GM23338 (cell line): Measurements from ENCODE around the gene TTC16. TPM values are rescaled to one million over a fixed set of nuclear protein-coding genes. Genes with fewer than 3 reads are reported as not detected.

Source experiments
- ATAC-seq: fragments of 200-7000 bp; cut with Tn5 transposase; 3 replicates; pipeline ENCODE4 v1.9.1; 2020
- DNase-seq: peaks from one replicate; pipeline ENCODE4 v3.0.0-alpha.2; 2015; ENCODE audit warnings: low spot score
- H2AFZ ChIP-seq: fragments of 200-600 bp; sonication (generic); 2 replicates; pipeline ENCODE4 v1.8.0; 2016; ENCODE audit warnings: antibody characterized with exemption, mild to moderate bottlenecking, moderate library complexity
- H3F3A ChIP-seq: fragments of 200-600 bp; sonication (generic); replicated peaks from 2 replicates; pipeline ENCODE4 v1.8.0; 2017; ENCODE audit warnings: antibody characterized with exemption, mixed run types, low read depth
- H3K27ac ChIP-seq: fragments of 200-600 bp; sonication (generic); 2 replicates; pipeline ENCODE4 v1.6.1; 2016; ENCODE audit warnings: low read depth
- H3K27me3 ChIP-seq: fragments of 200-600 bp; sonication (generic); 2 replicates; pipeline ENCODE4 v1.8.0; 2016; ENCODE audit warnings: mild to moderate bottlenecking, mixed run types, moderate library complexity; ENCODE audit not compliant: insufficient read depth
- H3K36me3 ChIP-seq: fragments of 200-600 bp; sonication (generic); 2 replicates; pipeline ENCODE4 v1.8.0; 2016; ENCODE audit warnings: mild to moderate bottlenecking; ENCODE audit not compliant: insufficient read depth
- H3K4me1 ChIP-seq: fragments of 200-600 bp; sonication (generic); 2 replicates; pipeline ENCODE4 v1.8.0; 2016; ENCODE audit warnings: mild to moderate bottlenecking, moderate library complexity; ENCODE audit not compliant: insufficient read depth
- H3K4me2 ChIP-seq: fragments of 200-600 bp; sonication (generic); 2 replicates; pipeline ENCODE4 v1.7.1; 2017; ENCODE audit warnings: mixed run types
- H3K4me3 ChIP-seq: fragments of 200-600 bp; sonication (generic); 2 replicates; pipeline ENCODE4 v1.6.1; 2016; ENCODE audit warnings: mixed run types
- H3K79me2 ChIP-seq: fragments of 200-600 bp; sonication (generic); replicated peaks from 2 replicates; pipeline ENCODE4 v1.8.0; 2017; ENCODE audit warnings: mild to moderate bottlenecking; ENCODE audit not compliant: insufficient read depth
- H3K9me2 ChIP-seq: fragments of 200-600 bp; sonication (generic); 2 replicates; pipeline ENCODE4 v1.8.0; 2017; ENCODE audit not compliant: insufficient read depth
- H4K20me1 ChIP-seq: fragments of 200-600 bp; sonication (generic); replicated peaks from 2 replicates; pipeline ENCODE4 v1.8.0; 2017; ENCODE audit warnings: mild to moderate bottlenecking; ENCODE audit not compliant: insufficient read depth
- H3K27ac Mint-ChIP-seq: 2 replicates; pipeline ENCODE4 v1.8.0; 2020; ENCODE audit warnings: inconsistent platforms, mild to moderate bottlenecking, moderate library complexity, mixed read lengths
- H3K27me3 Mint-ChIP-seq: 3 replicates; pipeline ENCODE4 v1.8.0; 2022; ENCODE audit warnings: low read depth, mild to moderate bottlenecking, moderate library complexity, mixed read lengths, inconsistent platforms; ENCODE audit not compliant: insufficient read depth, poor library complexity
- H3K36me3 Mint-ChIP-seq: 3 replicates; pipeline ENCODE4 v1.8.0; 2021; ENCODE audit warnings: low read depth, mild to moderate bottlenecking, inconsistent platforms, moderate library complexity, mixed read lengths
- H3K4me1 Mint-ChIP-seq: 3 replicates; pipeline ENCODE4 v1.8.0; 2020; ENCODE audit warnings: mild to moderate bottlenecking, inconsistent platforms, mixed read lengths
- H3K4me3 Mint-ChIP-seq: 3 replicates; pipeline ENCODE4 v1.8.0; 2021; ENCODE audit warnings: moderate library complexity, mild to moderate bottlenecking, inconsistent platforms, mixed read lengths
- H3K9me3 Mint-ChIP-seq: 3 replicates; pipeline ENCODE4 v1.8.0; 2020; ENCODE audit warnings: moderate library complexity, mild to moderate bottlenecking, inconsistent platforms, mixed read lengths
- CREB1 ChIP-seq: fragments of 250-450 bp; sonication (Bioruptor Pico); IDR thresholded peaks from 2 replicates; pipeline ENCODE4 v1.5.0; 2020; ENCODE audit warnings: low read depth, mild to moderate bottlenecking, moderate library complexity
- EZH2 ChIP-seq: fragments of 200-600 bp; sonication (generic); IDR thresholded peaks from one replicate; pipeline ENCODE4 v1.8.0; 2017; ENCODE audit warnings: antibody characterized with exemption, mild to moderate bottlenecking, low read depth; ENCODE audit not compliant: unreplicated experiment
- EZH2phosphoT487 ChIP-seq: fragments of 200-600 bp; sonication (generic); IDR thresholded peaks from one replicate; pipeline ENCODE4 v1.8.1; 2018; ENCODE audit warnings: antibody characterized with exemption; ENCODE audit not compliant: unreplicated experiment
- JUNB ChIP-seq: IDR thresholded peaks from one replicate; pipeline ENCODE4 v1.6.1; 2016; ENCODE audit warnings: antibody characterized with exemption; ENCODE audit not compliant: unreplicated experiment
- NANOG ChIP-seq: IDR thresholded peaks from 2 replicates; pipeline ENCODE4 v1.6.1; 2016; ENCODE audit warnings: antibody characterized with exemption, borderline replicate concordance
- POLR2AphosphoS5 ChIP-seq: IDR thresholded peaks from 2 replicates; pipeline ENCODE4 v1.6.1; 2016; ENCODE audit warnings: antibody characterized with exemption, low read depth
- STAT1 ChIP-seq: IDR thresholded peaks from one replicate; pipeline ENCODE4 v1.6.1; 2016; ENCODE audit warnings: antibody characterized with exemption; ENCODE audit not compliant: unreplicated experiment
- ZNF114 ChIP-seq: fragments of 250-450 bp; sonication (Bioruptor Pico); IDR thresholded peaks from 2 replicates; pipeline ENCODE4 v1.5.0; 2020; ENCODE audit warnings: mild to moderate bottlenecking, moderate library complexity
- ZNF331 ChIP-seq: fragments of 250-450 bp; sonication (Bioruptor Pico); IDR thresholded peaks from 2 replicates; pipeline ENCODE4 v1.5.0; 2020; ENCODE audit warnings: low read depth, mild to moderate bottlenecking, moderate library complexity
- ZNF462 ChIP-seq: fragments of 250-450 bp; sonication (Bioruptor Pico); IDR thresholded peaks from 2 replicates; pipeline ENCODE4 v1.5.0; 2020; ENCODE audit warnings: mild to moderate bottlenecking, moderate library complexity
- polyA plus RNA-seq: library from polyadenylated mRNA; unstranded; fragments of >200 nt; fragmentation: Nextera tagmentation; extraction: Ambion mirVana; gene quantifications from 2 replicates; pipeline ENCODE4 v1.2.1, GENCODE V29; 2016
- total RNA-seq: library from RNA; depleted of rRNA; stranded (reverse); fragments of >200 nt; shearing (Covaris generic); gene quantifications from 2 replicates; pipeline ENCODE4 v1.2.3, GENCODE V29; 2014
- TF ChIP-seq, protein P1 (sequence below): IDR thresholded peaks from one replicate; pipeline ENCODE4 v1.6.1; 2018; ENCODE audit warnings: antibody characterized with exemption; ENCODE audit not compliant: unreplicated experiment
- TF ChIP-seq, protein P2 (sequence below): IDR thresholded peaks from 2 replicates; pipeline ENCODE4 v1.6.1; 2016; ENCODE audit warnings: antibody characterized with exemption
- TF ChIP-seq, protein P3 (sequence below), 2 experiments: fragments of 200-600 bp in 1 of 2; sonication (generic) in 1 of 2; conservative IDR thresholded peaks; 2 replicates each; pipeline versions ENCODE4 v1.5.1 to v1.6.1; 2016 to 2017; ENCODE audit warnings: antibody characterized with exemption in 2 of 2, low read depth in 2 of 2, mild to moderate bottlenecking in 2 of 2, moderate library complexity in 1 of 2

The TTC16 gene
- total and polyA plus RNA-seq, 2 experiments from 2014 or later, result not detected

DNA sequence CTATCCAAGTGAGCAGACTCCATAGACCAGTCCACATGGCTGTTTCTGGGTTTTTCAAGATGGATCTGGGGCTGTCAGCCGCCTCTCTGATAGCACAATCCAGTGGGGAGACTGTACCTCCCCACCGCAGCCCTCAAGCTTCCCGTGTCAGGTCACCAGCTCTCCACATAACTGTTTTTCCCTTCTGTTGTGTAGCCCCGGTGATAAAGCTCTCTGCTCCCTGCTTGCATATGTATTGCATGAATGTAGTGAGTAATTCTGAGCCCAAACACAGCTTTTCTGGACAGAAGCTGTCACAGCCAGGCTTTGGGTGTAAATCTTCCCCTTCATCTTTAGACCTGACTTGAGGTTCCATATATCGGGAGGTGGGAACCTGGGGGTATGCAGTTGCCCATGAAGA is 32.2 kb upstream of the TTC16 start:
- H3K4me1 ChIP-seq, result no peaks in the 10 kb centered on the region
- no peak overlapping the region for H3K4me2 ChIP-seq
- H3K27ac ChIP-seq, result no peak overlapping the region
- H3K27me3 ChIP-seq, result no peaks in the 10 kb centered on the region
- no peak for ATAC-seq
- TF ChIP-seq ZNF114 (CRISPR knock-in tag) (no peak), EZH2 (no peak), NANOG (no peak), ZNF462 (CRISPR knock-in tag) (no peak), CREB1 (no peak), JUNB (no peak), ZNF331 (CRISPR knock-in tag) (no peak), STAT1 (no peak), POLR2AphosphoS5 (no peak), EZH2phosphoT487 (no peak)
- TF ChIP-seq, protein P1, sequence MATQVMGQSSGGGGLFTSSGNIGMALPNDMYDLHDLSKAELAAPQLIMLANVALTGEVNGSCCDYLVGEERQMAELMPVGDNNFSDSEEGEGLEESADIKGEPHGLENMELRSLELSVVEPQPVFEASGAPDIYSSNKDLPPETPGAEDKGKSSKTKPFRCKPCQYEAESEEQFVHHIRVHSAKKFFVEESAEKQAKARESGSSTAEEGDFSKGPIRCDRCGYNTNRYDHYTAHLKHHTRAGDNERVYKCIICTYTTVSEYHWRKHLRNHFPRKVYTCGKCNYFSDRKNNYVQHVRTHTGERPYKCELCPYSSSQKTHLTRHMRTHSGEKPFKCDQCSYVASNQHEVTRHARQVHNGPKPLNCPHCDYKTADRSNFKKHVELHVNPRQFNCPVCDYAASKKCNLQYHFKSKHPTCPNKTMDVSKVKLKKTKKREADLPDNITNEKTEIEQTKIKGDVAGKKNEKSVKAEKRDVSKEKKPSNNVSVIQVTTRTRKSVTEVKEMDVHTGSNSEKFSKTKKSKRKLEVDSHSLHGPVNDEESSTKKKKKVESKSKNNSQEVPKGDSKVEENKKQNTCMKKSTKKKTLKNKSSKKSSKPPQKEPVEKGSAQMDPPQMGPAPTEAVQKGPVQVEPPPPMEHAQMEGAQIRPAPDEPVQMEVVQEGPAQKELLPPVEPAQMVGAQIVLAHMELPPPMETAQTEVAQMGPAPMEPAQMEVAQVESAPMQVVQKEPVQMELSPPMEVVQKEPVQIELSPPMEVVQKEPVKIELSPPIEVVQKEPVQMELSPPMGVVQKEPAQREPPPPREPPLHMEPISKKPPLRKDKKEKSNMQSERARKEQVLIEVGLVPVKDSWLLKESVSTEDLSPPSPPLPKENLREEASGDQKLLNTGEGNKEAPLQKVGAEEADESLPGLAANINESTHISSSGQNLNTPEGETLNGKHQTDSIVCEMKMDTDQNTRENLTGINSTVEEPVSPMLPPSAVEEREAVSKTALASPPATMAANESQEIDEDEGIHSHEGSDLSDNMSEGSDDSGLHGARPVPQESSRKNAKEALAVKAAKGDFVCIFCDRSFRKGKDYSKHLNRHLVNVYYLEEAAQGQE, result no peak
- TF ChIP-seq, protein P2, sequence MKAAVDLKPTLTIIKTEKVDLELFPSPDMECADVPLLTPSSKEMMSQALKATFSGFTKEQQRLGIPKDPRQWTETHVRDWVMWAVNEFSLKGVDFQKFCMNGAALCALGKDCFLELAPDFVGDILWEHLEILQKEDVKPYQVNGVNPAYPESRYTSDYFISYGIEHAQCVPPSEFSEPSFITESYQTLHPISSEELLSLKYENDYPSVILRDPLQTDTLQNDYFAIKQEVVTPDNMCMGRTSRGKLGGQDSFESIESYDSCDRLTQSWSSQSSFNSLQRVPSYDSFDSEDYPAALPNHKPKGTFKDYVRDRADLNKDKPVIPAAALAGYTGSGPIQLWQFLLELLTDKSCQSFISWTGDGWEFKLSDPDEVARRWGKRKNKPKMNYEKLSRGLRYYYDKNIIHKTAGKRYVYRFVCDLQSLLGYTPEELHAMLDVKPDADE, result no peak
- TF ChIP-seq, protein P3, sequence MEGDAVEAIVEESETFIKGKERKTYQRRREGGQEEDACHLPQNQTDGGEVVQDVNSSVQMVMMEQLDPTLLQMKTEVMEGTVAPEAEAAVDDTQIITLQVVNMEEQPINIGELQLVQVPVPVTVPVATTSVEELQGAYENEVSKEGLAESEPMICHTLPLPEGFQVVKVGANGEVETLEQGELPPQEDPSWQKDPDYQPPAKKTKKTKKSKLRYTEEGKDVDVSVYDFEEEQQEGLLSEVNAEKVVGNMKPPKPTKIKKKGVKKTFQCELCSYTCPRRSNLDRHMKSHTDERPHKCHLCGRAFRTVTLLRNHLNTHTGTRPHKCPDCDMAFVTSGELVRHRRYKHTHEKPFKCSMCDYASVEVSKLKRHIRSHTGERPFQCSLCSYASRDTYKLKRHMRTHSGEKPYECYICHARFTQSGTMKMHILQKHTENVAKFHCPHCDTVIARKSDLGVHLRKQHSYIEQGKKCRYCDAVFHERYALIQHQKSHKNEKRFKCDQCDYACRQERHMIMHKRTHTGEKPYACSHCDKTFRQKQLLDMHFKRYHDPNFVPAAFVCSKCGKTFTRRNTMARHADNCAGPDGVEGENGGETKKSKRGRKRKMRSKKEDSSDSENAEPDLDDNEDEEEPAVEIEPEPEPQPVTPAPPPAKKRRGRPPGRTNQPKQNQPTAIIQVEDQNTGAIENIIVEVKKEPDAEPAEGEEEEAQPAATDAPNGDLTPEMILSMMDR (conservative IDR thresholded peaks at IDR 0.05; ENCODE audit: low read depth in 2 of 2), result no peak
- H3K36me3 ChIP-seq, result peaks cover 5% of the 10 kb centered on the region; the same call in 1 of the 2 replicates
- Mint-ChIP-seq H3K9me3 (no peaks in the 10 kb centered on the region), H3K4me3 (no peak overlapping the region), H3K36me3 (peaks cover 29% of the 10 kb centered on the region), H3K27ac (no peak overlapping the region), H3K27me3 (peaks cover 2% of the 10 kb centered on the region), H3K4me1 (no peaks in the 10 kb centered on the region)
- no peaks in the 10 kb centered on the region for H3K79me2 ChIP-seq
- no peaks in the 10 kb centered on the region for H4K20me1 ChIP-seq
- no peak for DNase-seq
- no peaks in the 10 kb centered on the region for H3F3A ChIP-seq
- no peak overlapping the region for H3K4me3 ChIP-seq
- H2AFZ ChIP-seq, result no peak overlapping the region
- H3K9me2 ChIP-seq, result peaks cover 3% of the 10 kb centered on the region; the same call in 1 of the 2 replicates
